GM18520 (cell line): ENCODE results near the gene GPR22.

ENCODE experiments used
- ATAC-seq: cut with Tn5 transposase; IDR thresholded peaks from one replicate; pipeline ENCODE4 v1.9.1; 2021; ENCODE audit not compliant: unreplicated experiment

Gene GPR22

DNA sequence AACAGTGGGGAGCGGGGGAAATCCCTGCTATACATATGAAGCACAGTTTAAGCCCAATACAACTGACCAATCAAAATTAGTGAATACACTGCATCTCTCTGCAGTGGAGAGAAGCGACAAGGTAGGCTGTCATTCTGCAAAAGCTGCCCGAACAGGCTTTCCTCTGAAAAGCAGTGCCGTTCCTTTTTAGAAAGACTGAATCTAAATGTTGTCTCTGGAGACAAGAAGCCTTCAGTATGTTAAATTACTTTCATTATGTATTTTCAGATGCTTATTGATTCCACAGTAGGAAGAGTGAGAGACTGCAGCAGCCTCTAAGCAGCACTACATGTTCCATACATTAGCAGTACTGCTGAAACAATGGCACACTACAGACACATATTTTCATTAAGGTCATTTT, at the start of gene GPR22:
Gene GPR22, plus strand, starts transcription at position 129 of the 400 bp plus-strand sequence. CDS start 4,004 bp downstream, outside the sequence.
- ATAC-seq, result no peak

- no peak for ATAC-seq
Observed at GRCh38 chr7:107427462-107427861, 42.4 kb upstream of the GPR22 start.

GRCh38 chr7:107428642-107429041, 41.2 kb upstream of the GPR22 start:
- no peak for ATAC-seq

DNA sequence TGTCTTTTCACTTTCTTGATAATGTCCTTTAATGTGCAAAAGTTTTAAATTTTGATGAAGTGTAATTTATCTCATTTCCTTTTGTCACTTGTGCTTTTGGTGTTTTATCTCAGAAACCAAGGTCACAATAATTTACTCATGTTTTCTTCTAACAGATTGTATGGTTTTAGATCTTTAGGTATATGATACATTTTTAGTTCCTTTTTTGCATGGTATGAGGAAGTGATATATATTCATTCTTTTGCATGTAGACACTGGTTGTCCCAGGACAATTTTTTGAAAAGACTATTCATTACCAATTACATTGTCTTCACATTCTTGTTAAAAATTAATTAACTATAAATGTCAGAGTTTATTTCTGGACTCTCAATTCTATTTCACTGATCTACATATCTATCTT, 39.8 kb upstream of the GPR22 start:
- ATAC-seq, result no peak

- no peak for ATAC-seq
Observed at GRCh38 chr7:107432261-107432660, 37.6 kb upstream of the GPR22 start.

- no peak for ATAC-seq
Observed at GRCh38 chr7:107435749-107436148, 34.1 kb upstream of the GPR22 start.

- ATAC-seq, result no peak
Observed at GRCh38 chr7:107439025-107439424, 30.8 kb upstream of the GPR22 start.

GRCh38 chr7:107441581-107442422, 28.1 kb upstream of the GPR22 start:
- ATAC-seq, result no peak

- ATAC-seq, result no peak
Observed at GRCh38 chr7:107442678-107443077, 27.2 kb upstream of the GPR22 start.

DNA sequence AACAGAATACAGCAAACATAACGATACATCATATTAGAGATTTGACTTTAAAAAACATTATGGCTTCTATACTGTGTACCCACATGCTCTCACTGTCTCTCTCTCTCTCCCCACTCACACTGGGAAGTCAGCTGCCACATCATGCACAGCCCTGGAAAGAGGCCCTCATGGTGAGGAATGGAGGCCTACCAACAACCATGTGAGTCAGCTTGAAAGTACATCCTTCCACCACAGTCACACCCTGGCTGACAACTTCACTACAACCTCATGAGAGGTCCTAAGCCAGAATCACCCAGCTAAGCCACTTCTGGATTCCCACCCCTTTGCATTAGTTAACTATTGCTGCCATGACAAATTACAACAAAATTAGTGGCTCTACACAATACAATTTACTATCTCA, 23.3 kb upstream of the GPR22 start:
- no peak for ATAC-seq

DNA sequence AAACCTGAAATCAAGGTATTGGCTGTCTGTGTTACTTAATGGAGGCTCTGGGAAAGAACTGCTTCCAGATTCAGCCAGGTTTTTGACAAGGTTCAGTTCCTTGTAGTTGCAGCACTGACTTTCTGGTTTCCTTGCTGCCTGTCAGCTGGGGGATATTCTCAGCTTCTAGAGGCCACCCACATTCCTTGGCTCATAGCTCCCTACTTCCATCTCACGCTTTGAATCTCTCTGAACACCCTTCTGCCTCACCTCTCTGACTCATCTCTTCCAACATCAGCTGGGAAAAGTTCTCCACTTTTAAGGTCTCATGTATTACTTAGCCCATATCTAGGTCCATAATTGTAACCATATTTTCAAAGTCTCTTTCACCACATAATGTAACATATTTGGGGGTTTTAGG, 22.9 kb upstream of the GPR22 start:
- ATAC-seq, result no peak

DNA sequence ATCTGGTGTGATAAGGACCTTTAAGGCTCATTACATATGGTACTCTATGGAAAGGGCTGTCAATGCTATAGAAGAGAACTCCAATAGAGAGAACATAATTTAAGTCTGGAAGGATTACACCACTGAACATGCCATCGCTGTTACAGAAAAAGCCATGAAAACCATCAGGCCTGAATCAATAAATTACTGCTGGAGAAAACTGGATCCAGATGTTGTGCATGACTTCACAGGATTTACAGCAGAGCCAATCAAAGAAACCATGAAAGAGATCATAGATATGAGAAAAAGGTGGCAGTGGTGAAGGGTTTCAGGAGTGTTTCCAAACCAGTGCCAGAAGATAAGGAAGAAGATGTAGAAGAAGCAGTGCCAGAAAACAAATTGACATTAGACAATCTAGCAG, 18.9 kb upstream of the GPR22 start:
- no peak for ATAC-seq

- ATAC-seq, result no peak
Observed at GRCh38 chr7:107453388-107453787, 16.5 kb upstream of the GPR22 start.

DNA sequence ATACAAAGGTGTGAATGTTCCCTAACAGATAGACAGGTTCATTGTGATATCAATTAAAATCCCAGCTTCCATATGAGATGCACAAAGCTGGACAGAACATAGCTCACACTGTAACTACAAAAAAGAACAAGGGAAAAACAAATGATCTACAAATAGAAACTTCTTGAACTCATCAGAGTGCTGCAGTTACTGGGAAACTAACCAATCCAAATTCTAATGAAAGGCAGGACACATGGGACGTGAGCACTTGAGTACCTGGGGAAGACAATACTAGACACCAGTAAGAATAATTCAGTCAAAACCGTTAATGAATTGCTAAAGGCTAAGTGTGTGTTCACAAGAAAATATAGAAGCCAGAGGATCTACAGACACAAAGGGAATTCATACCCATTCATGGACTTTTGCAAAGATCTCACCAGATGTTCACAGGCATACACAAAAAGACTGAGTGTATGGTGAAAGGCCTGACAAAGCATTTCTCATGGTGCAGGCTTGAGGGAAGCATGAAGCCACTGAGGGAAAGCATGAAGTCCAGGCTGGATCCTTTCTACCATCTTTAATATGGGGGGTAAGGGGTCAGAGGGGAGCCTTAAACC, 7.8 kb upstream of the GPR22 start:
- no peak for ATAC-seq

- ATAC-seq, result no peak
Observed at GRCh38 chr7:107463139-107464078, 6.4 kb upstream of the GPR22 start.

GRCh38 chr7:107464666-107465226, 5.1 kb upstream of the GPR22 start:
- no peak for ATAC-seq

DNA sequence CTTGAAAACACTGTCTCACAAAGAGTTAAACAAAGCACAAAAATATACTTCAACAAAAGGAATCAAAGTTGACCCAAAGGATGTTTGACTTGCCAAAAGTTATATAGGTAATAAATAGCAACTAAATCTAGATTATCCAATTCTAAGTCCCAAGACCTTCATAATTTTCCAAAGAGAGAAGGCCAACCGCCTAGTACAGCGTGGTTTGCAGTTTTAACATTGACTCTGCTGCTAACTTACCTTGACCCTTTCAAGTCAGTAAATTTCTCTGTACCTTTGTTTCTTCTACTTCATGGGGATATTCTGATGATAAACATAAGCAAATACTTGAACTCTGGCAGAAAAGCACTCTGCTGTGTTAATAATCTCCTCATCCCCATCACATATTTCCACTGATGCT, 1.9 kb upstream of the GPR22 start:
- no peak for ATAC-seq

- no peak for ATAC-seq
Observed at GRCh38 chr7:107468824-107469223, 1.0 kb upstream of the GPR22 start.

DNA sequence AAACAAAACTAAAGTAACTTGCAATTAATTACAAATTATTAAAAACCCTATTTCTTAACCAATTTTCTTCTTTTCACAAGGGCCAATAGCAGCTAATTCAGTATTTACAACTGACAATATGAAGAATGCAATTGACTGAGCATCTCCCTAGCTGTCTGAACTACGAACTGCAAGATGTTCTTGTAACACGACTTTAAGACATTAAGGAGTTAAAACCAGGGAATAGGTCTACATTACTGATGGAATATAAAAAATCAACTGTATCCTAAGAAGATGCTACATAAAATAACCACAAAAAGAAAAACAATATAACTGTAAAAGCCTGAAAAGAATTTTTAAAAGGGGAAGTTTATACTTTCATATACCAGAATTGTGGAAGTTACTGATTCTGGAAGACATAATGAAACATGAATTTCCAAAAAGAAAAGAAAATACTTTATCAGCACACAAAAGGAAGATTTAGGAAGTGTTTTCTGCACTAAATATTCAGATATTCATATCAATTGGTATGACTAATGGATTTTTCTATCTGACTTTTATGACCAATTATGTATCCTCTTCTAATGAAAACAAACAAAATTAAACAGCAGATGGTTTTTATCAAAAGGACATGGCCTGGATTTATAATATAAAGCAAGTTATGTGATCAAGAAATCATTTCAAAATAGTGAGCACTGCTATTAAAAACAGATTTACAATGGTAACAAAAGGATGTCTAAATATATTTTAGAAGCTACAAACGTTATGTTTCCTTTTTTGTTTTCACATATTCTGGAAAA, 1.6 kb downstream of the GPR22 start:
- ATAC-seq, result no peak

GRCh38 chr7:107472116-107472515, 2.3 kb downstream of the GPR22 start:
- ATAC-seq, result no peak
